ENCODE results near the gene TP53BP2. TPM values are rescaled to one million over a fixed set of nuclear protein-coding genes. Genes with fewer than 3 reads are reported as not detected.

The TP53BP2 gene
- total RNA-seq, 4 donors from 2014 or later, result 16.4 to 33.2 (median 29.2) TPM

DNA sequence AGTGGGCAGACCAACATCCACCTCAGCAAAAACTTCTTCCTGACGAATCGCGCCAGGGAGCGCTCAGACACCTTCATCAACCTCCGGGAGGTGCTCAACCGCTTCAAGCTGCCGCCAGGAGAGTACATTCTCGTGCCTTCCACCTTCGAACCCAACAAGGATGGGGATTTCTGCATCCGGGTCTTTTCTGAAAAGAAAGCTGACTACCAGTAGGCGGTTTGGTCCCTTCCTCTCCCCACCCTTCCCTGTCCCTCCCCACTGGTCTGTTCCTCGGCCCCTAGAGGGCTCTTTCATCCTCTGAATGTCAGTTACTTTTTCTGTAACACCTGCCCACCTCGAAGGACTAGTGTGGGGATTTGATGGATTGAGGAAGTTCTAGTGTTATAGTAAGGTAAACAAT is 86.5 kb downstream of the TP53BP2 start:
- TF ChIP-seq POLR2A (IDR thresholded peaks at IDR 0.05), result no peak
- TF ChIP-seq, protein P1, sequence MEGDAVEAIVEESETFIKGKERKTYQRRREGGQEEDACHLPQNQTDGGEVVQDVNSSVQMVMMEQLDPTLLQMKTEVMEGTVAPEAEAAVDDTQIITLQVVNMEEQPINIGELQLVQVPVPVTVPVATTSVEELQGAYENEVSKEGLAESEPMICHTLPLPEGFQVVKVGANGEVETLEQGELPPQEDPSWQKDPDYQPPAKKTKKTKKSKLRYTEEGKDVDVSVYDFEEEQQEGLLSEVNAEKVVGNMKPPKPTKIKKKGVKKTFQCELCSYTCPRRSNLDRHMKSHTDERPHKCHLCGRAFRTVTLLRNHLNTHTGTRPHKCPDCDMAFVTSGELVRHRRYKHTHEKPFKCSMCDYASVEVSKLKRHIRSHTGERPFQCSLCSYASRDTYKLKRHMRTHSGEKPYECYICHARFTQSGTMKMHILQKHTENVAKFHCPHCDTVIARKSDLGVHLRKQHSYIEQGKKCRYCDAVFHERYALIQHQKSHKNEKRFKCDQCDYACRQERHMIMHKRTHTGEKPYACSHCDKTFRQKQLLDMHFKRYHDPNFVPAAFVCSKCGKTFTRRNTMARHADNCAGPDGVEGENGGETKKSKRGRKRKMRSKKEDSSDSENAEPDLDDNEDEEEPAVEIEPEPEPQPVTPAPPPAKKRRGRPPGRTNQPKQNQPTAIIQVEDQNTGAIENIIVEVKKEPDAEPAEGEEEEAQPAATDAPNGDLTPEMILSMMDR (IDR thresholded peaks at IDR 0.05), result no peak
- Histone ChIP-seq H3K27me3 (no peaks in the 10 kb centered on the region), H3K9me3 (no peaks in the 10 kb centered on the region), H3K36me3 (peaks cover 32 to 100% (median 73%) of the 10 kb centered on the region in 3 donors), H3K4me3 (no peak overlapping the region), H3K4me1 (peaks cover 0 to 10% (median 0%) of the 10 kb centered on the region in 3 donors), H3K27ac (no peak overlapping the region)
- intact Hi-C loops (cut with DNase I), result no loop called here
- DNase-seq, result no peak
- 86 to 89% methylated on average over 10 to 13 of the region's 13 CpGs for WGBS, 2 donors

- 94 to 96% methylated on average over 9 of the region's 9 CpGs for WGBS, 2 donors
- intact Hi-C loops (cut with DNase I), result no loop called here
- TF ChIP-seq, protein P1 (IDR thresholded peaks at IDR 0.05), result no peak
- TF ChIP-seq POLR2A (IDR thresholded peaks at IDR 0.05), result no peak
- H3K36me3 ChIP-seq, result peaks cover 32 to 100% (median 73%) of the 10 kb centered on the region in 3 donors
- DNase-seq, result no peak
- no peak overlapping the region for H3K4me3 ChIP-seq
- no peaks in the 10 kb centered on the region for H3K9me3 ChIP-seq
- H3K4me1 ChIP-seq, result peaks cover 0 to 10% (median 0%) of the 10 kb centered on the region in 3 donors
- no peaks in the 10 kb centered on the region for H3K27me3 ChIP-seq
- H3K27ac ChIP-seq, result no peak overlapping the region
Measured at GRCh38 chr1:223758734-223759133, 87.0 kb downstream of the TP53BP2 start.

- no peak for DNase-seq
- peaks cover 33 to 100% (median 73%) of the 10 kb centered on the region in 3 donors for H3K36me3 ChIP-seq
- H3K27ac ChIP-seq, result no peak overlapping the region
- intact Hi-C loops (cut with DNase I), result no loop called here
- H3K4me3 ChIP-seq, result no peak overlapping the region
- 67 to 72% methylated on average over 16 to 18 of the region's 20 CpGs for WGBS, 2 donors
- TF ChIP-seq POLR2A (IDR thresholded peaks at IDR 0.05), result no peak
- TF ChIP-seq, protein P1 (IDR thresholded peaks at IDR 0.05), result no peak
- H3K27me3 ChIP-seq, result no peaks in the 10 kb centered on the region
- peaks cover 0 to 10% (median 0%) of the 10 kb centered on the region in 3 donors for H3K4me1 ChIP-seq
- no peaks in the 10 kb centered on the region for H3K9me3 ChIP-seq
Measured at GRCh38 chr1:223756806-223757700, 88.7 kb downstream of the TP53BP2 start.

DNA sequence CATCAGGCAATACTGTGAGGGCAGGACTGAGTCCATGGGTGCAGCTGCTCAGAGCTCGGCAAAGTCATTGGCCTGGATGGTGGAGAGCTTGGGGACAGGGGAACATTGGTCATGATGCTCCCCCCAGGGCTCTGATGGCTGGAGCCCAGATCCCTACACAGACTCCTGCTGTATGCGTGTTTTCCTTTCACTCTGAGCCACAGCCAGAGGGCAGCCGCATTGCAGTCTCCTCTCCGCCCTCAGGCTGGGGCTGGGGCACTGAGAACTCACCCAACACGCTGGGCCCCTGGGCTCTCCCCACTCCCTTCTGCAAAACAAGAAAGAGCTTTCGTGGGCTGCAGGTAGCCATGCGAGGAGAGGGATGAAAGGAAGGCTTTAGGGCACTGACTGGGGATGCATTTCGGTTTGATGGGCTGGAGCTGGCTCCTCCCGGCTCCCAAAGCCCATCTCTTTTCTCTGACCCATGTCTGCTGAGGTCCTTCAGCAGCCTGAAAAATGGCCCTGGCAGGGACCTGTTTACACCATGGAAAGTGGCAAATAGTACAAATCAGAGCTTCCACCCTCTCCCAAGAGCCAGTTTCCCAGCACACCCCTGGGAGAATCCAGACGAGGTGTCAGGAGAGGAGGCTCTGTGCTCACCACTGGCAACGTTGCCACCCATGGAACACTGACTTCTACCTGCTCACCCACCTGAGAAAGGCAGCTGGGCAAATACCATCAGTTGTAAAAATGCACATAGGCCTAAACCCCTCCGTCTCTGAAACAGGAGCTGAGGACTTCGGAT is 89.6 kb downstream of the TP53BP2 start:
- Histone ChIP-seq H3K36me3 (peaks cover 31 to 100% (median 77%) of the 10 kb centered on the region in 3 donors), H3K9me3 (no peaks in the 10 kb centered on the region), H3K4me3 (no peak overlapping the region), H3K4me1 (peaks cover 0 to 10% (median 0%) of the 10 kb centered on the region in 3 donors), H3K27me3 (no peaks in the 10 kb centered on the region), H3K27ac (no peak overlapping the region)
- intact Hi-C loops (cut with DNase I), result no loop called here
- no peak for TF ChIP-seq POLR2A (IDR thresholded peaks at IDR 0.05)
- TF ChIP-seq, protein P1 (IDR thresholded peaks at IDR 0.05), result no peak
- 55 to 57% methylated on average over 6 to 10 of the region's 13 CpGs for WGBS, 2 donors
- no peak for DNase-seq

DNA sequence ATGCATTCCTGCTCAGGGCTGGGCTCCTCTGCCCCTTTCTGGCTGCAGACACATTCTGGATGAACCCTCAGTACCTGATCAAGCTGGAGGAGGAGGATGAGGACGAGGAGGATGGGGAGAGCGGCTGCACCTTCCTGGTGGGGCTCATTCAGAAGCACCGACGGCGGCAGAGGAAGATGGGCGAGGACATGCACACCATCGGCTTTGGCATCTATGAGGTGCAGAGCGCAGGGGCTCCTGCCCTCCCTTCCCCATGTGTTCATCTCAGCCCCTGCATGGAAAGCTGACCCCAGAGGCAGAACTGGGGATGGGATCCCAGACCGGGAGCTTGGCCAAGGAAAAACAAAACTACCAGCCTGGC is 90.3 kb downstream of the TP53BP2 start:
- WGBS, 2 donors, result 100% methylated on average over 2 of the region's 9 CpGs; no CpG with 5 or more reads in 1 of the 2 donors
- H3K36me3 ChIP-seq, result peaks cover 34 to 100% (median 76%) of the 10 kb centered on the region in 3 donors

More for the DNA sequence above, 90.3 kb downstream of the TP53BP2 start:
- Histone ChIP-seq H3K4me1 (peaks cover 0 to 10% (median 0%) of the 10 kb centered on the region in 3 donors), H3K27ac (no peak overlapping the region), H3K27me3 (no peaks in the 10 kb centered on the region), H3K4me3 (no peak overlapping the region), H3K9me3 (no peaks in the 10 kb centered on the region)
- intact Hi-C loops (cut with DNase I), result no loop called here
- no peak for TF ChIP-seq POLR2A (IDR thresholded peaks at IDR 0.05)
- TF ChIP-seq, protein P1 (IDR thresholded peaks at IDR 0.05), result no peak
- no peak for DNase-seq
